ENCODE results near the gene LONRF3. TPM values are rescaled to one million over a fixed set of nuclear protein-coding genes. Genes with fewer than 3 reads are reported as not detected.

Gene LONRF3
- total and polyA plus RNA-seq, 3 experiments from 2014 or later: 1.3 to 2.5 (median 1.8) TPM

- no peaks in the 10 kb centered on the region for H3K27me3 ChIP-seq (ENCODE audit: insufficient read depth, low read length, poor library complexity, severe bottlenecking)
- Mint-ChIP-seq H3K4me3 (no peak overlapping the region), H3K9me3 (no peaks in the 10 kb centered on the region), H3K36me3 (no peaks in the 10 kb centered on the region), H3K27ac (no peak overlapping the region), H3K4me1 (no peaks in the 10 kb centered on the region), H3K27me3 (peaks cover 5% of the 10 kb centered on the region in 2 donors)
- no peaks in the 10 kb centered on the region for H3K36me3 ChIP-seq (ENCODE audit: insufficient read depth, low read length)
- H3K4me1 ChIP-seq (ENCODE audit: insufficient read depth, low read length): no peaks in the 10 kb centered on the region
- no peak for DNase-seq
- H3K9me3 ChIP-seq (ENCODE audit: low read length): no peaks in the 10 kb centered on the region
- no peak overlapping the region for H3K27ac ChIP-seq (ENCODE audit: low read depth, low read length)
- no peak overlapping the region for H3K4me3 ChIP-seq (ENCODE audit: low read length)
- ChIA-PET POLR2A (no interaction called here), CTCF (no interaction called here)
These were observed 71.5 kb downstream of the LONRF3 start for GRCh38 chrX:119045884-119046283.

GRCh38 chrX:119055687-119056086, 81.3 kb downstream of the LONRF3 start:
- no peak for DNase-seq
- H3K27ac ChIP-seq (ENCODE audit: low read depth, low read length): no peak overlapping the region
- no peak overlapping the region for H3K4me3 ChIP-seq (ENCODE audit: low read length)
- H3K4me1 ChIP-seq (ENCODE audit: insufficient read depth, low read length): no peaks in the 10 kb centered on the region
- ChIA-PET POLR2A (no interaction called here), CTCF (no interaction called here)
- Mint-ChIP-seq H3K9me3 (no peaks in the 10 kb centered on the region), H3K4me1 (no peaks in the 10 kb centered on the region), H3K36me3 (no peaks in the 10 kb centered on the region), H3K27ac (no peak overlapping the region), H3K27me3 (no peaks in the 10 kb centered on the region), H3K4me3 (no peak overlapping the region)
- no peaks in the 10 kb centered on the region for H3K36me3 ChIP-seq (ENCODE audit: insufficient read depth, low read length)
- H3K9me3 ChIP-seq (ENCODE audit: low read length): no peaks in the 10 kb centered on the region
- no peaks in the 10 kb centered on the region for H3K27me3 ChIP-seq (ENCODE audit: insufficient read depth, low read length, poor library complexity, severe bottlenecking)

GRCh38 chrX:119062750-119063374, 88.4 kb downstream of the LONRF3 start:
- ChIA-PET POLR2A (no interaction called here), CTCF (no interaction called here)
- H3K4me3 ChIP-seq (ENCODE audit: low read length): no peak overlapping the region
- no peaks in the 10 kb centered on the region for H3K27me3 ChIP-seq (ENCODE audit: insufficient read depth, low read length, poor library complexity, severe bottlenecking)
- Mint-ChIP-seq H3K4me1 (no peaks in the 10 kb centered on the region), H3K27ac (peak overlapping the region in 1 of 8 donors; percentile 83), H3K9me3 (no peaks in the 10 kb centered on the region), H3K27me3 (peaks cover 0 to 3% of the 10 kb centered on the region in 2 donors), H3K4me3 (no peak overlapping the region), H3K36me3 (no peaks in the 10 kb centered on the region)
- no peaks in the 10 kb centered on the region for H3K9me3 ChIP-seq (ENCODE audit: low read length)
- H3K36me3 ChIP-seq (ENCODE audit: insufficient read depth, low read length): no peaks in the 10 kb centered on the region
- H3K27ac ChIP-seq (ENCODE audit: low read depth, low read length): no peak overlapping the region
- H3K4me1 ChIP-seq (ENCODE audit: insufficient read depth, low read length): no peaks in the 10 kb centered on the region
- DNase-seq: no peak

- Mint-ChIP-seq H3K27ac (no peak overlapping the region), H3K4me1 (no peaks in the 10 kb centered on the region), H3K27me3 (peaks cover 0 to 3% of the 10 kb centered on the region in 2 donors), H3K36me3 (no peaks in the 10 kb centered on the region), H3K9me3 (no peaks in the 10 kb centered on the region), H3K4me3 (no peak overlapping the region)
- POLR2A ChIA-PET: no interaction called here
- H3K27me3 ChIP-seq (ENCODE audit: insufficient read depth, low read length, poor library complexity, severe bottlenecking): no peaks in the 10 kb centered on the region
- no peaks in the 10 kb centered on the region for H3K9me3 ChIP-seq (ENCODE audit: low read length)
- CTCF ChIA-PET: no interaction called here
- H3K27ac ChIP-seq (ENCODE audit: low read depth, low read length): no peak overlapping the region
- H3K4me3 ChIP-seq (ENCODE audit: low read length): no peak overlapping the region
- no peaks in the 10 kb centered on the region for H3K4me1 ChIP-seq (ENCODE audit: insufficient read depth, low read length)
- no peaks in the 10 kb centered on the region for H3K36me3 ChIP-seq (ENCODE audit: insufficient read depth, low read length)
- DNase-seq: no peak
These were observed 89.0 kb downstream of the LONRF3 start for GRCh38 chrX:119063428-119063827.

- POLR2A ChIA-PET: no interaction called here
- H3K9me3 ChIP-seq (ENCODE audit: low read length): no peaks in the 10 kb centered on the region
These were observed 92.8 kb downstream of the LONRF3 start for GRCh38 chrX:119067023-119067739.

More at GRCh38 chrX:119067023-119067739, 92.8 kb downstream of the LONRF3 start:
- Mint-ChIP-seq H3K36me3 (no peaks in the 10 kb centered on the region), H3K27ac (no peak overlapping the region), H3K4me3 (no peak overlapping the region), H3K9me3 (no peaks in the 10 kb centered on the region), H3K27me3 (peaks cover 0 to 6% of the 10 kb centered on the region in 2 donors), H3K4me1 (no peaks in the 10 kb centered on the region)
- Histone ChIP-seq H3K27ac (ENCODE audit: low read depth, low read length) (no peak overlapping the region), H3K4me1 (ENCODE audit: insufficient read depth, low read length) (no peaks in the 10 kb centered on the region), H3K36me3 (ENCODE audit: insufficient read depth, low read length) (no peaks in the 10 kb centered on the region), H3K4me3 (ENCODE audit: low read length) (no peak overlapping the region), H3K27me3 (ENCODE audit: insufficient read depth, low read length, poor library complexity, severe bottlenecking) (no peaks in the 10 kb centered on the region)
- DNase-seq: peak in 1 of 5 donors; percentile 21
- CTCF ChIA-PET: interaction anchor here (1.0 to 1.7 kb wide), 2 partner anchors 17 to 212 kb away, joined by 3 read pairs; no protein-coding TSS in a partner anchor

Other genes starting within 250 kb of the LONRF3 start
- gene IL13RA1, start 247.0 kb upstream of the LONRF3 start, total RNA-seq: under 1 TPM; 0.59 to 0.60 TPM
- not detected for gene IL13RA1, start 247.0 kb upstream of the LONRF3 start, polyA plus RNA-seq
- not detected for gene ZCCHC12, start 150.8 kb upstream of the LONRF3 start, total RNA-seq
- gene ZCCHC12, start 150.8 kb upstream of the LONRF3 start, polyA plus RNA-seq: 0.12 TPM
- not detected for gene CT47C1, start 98.4 kb downstream of the LONRF3 start, total RNA-seq
- not detected for gene CT47C1, start 98.4 kb downstream of the LONRF3 start, polyA plus RNA-seq
- gene KIAA1210, start 153.2 kb downstream of the LONRF3 start, total RNA-seq: not detected
- gene KIAA1210, start 153.2 kb downstream of the LONRF3 start, polyA plus RNA-seq: not detected

Data from CD8-positive, alpha-beta memory T cell (primary cell).